DND-41 (cell line): ENCODE results near the gene MALL.

Experiments
- ATAC-seq: fragments of 200-7000 bp; cut with Tn5 transposase; 3 replicates; pipeline ENCODE4 v1.9.1; 2021; ENCODE audit warnings: low read depth; ENCODE audit not compliant: insufficient read depth
- DNase-seq: peaks from one replicate; pipeline ENCODE4 v3.0.0-alpha.2; 2020
- H2AFZ ChIP-seq: 2 replicates; pipeline ENCODE4 v1.6.0; 2012; ENCODE audit warnings: low read depth, low read length
- H3K27ac ChIP-seq: 2 replicates; pipeline ENCODE4 v1.5.1; 2012; ENCODE audit warnings: low read length, inconsistent platforms
- H3K27me3 ChIP-seq: fragments of 200-600 bp; sonication (generic); 2 replicates; pipeline ENCODE4 v1.6.0; 2012; ENCODE audit warnings: low read length, mild to moderate bottlenecking, inconsistent platforms; ENCODE audit not compliant: insufficient read depth, poor library complexity
- H3K36me3 ChIP-seq: 2 replicates; pipeline ENCODE4 v1.5.1; 2012; ENCODE audit warnings: low read length, inconsistent platforms; ENCODE audit not compliant: insufficient read depth
- H3K4me1 ChIP-seq: 2 replicates; pipeline ENCODE4 v1.5.1; 2012; ENCODE audit warnings: mild to moderate bottlenecking, low read length; ENCODE audit not compliant: insufficient read depth
- H3K4me2 ChIP-seq: 2 replicates; pipeline ENCODE4 v1.6.0; 2012; ENCODE audit warnings: mild to moderate bottlenecking, moderate library complexity, low read length, inconsistent platforms; ENCODE audit not compliant: insufficient read depth
- H3K4me3 ChIP-seq, 2 experiments: fragments of 200-600 bp in 1 of 2; shearing (Covaris generic) in 1 of 2; 2 replicates each; pipeline ENCODE4 v1.5.1; 2012 to 2016; ENCODE audit warnings: inconsistent platforms in 2 of 2, low read length in 2 of 2, mild to moderate bottlenecking in 2 of 2, low read depth in 1 of 2, moderate library complexity in 1 of 2
- H3K79me2 ChIP-seq: 2 replicates; pipeline ENCODE4 v1.6.0; 2012; ENCODE audit warnings: low read length, inconsistent platforms; ENCODE audit not compliant: insufficient read depth
- H3K9ac ChIP-seq: 2 replicates; pipeline ENCODE4 v1.6.0; 2012; ENCODE audit warnings: low read depth, mild to moderate bottlenecking, inconsistent platforms, low read length, moderate library complexity
- H3K9me3 ChIP-seq: 2 replicates; pipeline ENCODE4 v1.5.1; 2012; ENCODE audit warnings: low read length, moderate library complexity, mild to moderate bottlenecking, inconsistent platforms; ENCODE audit not compliant: insufficient read depth, severe bottlenecking
- H4K20me1 ChIP-seq: 2 replicates; pipeline ENCODE4 v1.6.0; 2012; ENCODE audit warnings: low read length; ENCODE audit not compliant: insufficient read depth
- CTCF ChIP-seq: IDR thresholded peaks from 2 replicates; pipeline ENCODE4 v1.5.1; 2012; ENCODE audit warnings: borderline replicate concordance, low read length, moderate library complexity, mild to moderate bottlenecking; ENCODE audit not compliant: poor library complexity, severe bottlenecking; ENCODE audit errors: extremely low read depth
- EZH2 ChIP-seq: IDR thresholded peaks from 3 replicates; pipeline ENCODE4 v1.6.1; 2012; ENCODE audit warnings: borderline replicate concordance, low read depth, mild to moderate bottlenecking, moderate library complexity, low read length, inconsistent platforms; ENCODE audit not compliant: severe bottlenecking

MALL gene

GRCh38 chr2:110099471-110100225 lies 16.0 kb downstream of the MALL start:
- no peak overlapping the region for H3K4me3 ChIP-seq
- DNase-seq (no peak), ATAC-seq (no peak)
- H3K27ac ChIP-seq, result no peak overlapping the region
- H3K79me2 ChIP-seq, result no peaks in the 10 kb centered on the region
- H3K27me3 ChIP-seq, result no peaks in the 10 kb centered on the region
- H3K9me3 ChIP-seq, result no peaks in the 10 kb centered on the region
- H4K20me1 ChIP-seq, result no peaks in the 10 kb centered on the region
- H3K36me3 ChIP-seq, result no peaks in the 10 kb centered on the region
- H2AFZ ChIP-seq, result no peak overlapping the region
- H3K9ac ChIP-seq, result no peak overlapping the region
- H3K4me1 ChIP-seq, result peaks cover 5% of the 10 kb centered on the region; the same call in 1 of the 2 replicates
- TF ChIP-seq EZH2 (no peak), CTCF (no peak)
- no peak overlapping the region for H3K4me2 ChIP-seq

- Histone ChIP-seq H3K27ac (no peak overlapping the region), H3K4me1 (peaks cover 5% of the 10 kb centered on the region; the same call in 1 of the 2 replicates), H3K79me2 (no peaks in the 10 kb centered on the region), H3K4me3 (no peak overlapping the region), H4K20me1 (no peaks in the 10 kb centered on the region), H3K9me3 (no peaks in the 10 kb centered on the region), H3K36me3 (no peaks in the 10 kb centered on the region), H2AFZ (no peak overlapping the region), H3K9ac (no peak overlapping the region), H3K4me2 (no peak overlapping the region), H3K27me3 (no peaks in the 10 kb centered on the region)
- no peak for ATAC-seq
- no peak for DNase-seq
- TF ChIP-seq EZH2, result no peak
- no peak for TF ChIP-seq CTCF
Observed at GRCh38 chr2:110099038-110099425, 16.6 kb downstream of the MALL start.

- Histone ChIP-seq H3K4me3 (no peak overlapping the region), H3K9me3 (no peaks in the 10 kb centered on the region), H3K27ac (no peak overlapping the region), H3K36me3 (no peaks in the 10 kb centered on the region), H3K79me2 (no peaks in the 10 kb centered on the region), H3K4me1 (peaks cover 5% of the 10 kb centered on the region; the same call in 1 of the 2 replicates), H4K20me1 (no peaks in the 10 kb centered on the region), H3K4me2 (no peak overlapping the region), H3K27me3 (no peaks in the 10 kb centered on the region), H3K9ac (no peak overlapping the region), H2AFZ (no peak overlapping the region)
- TF ChIP-seq EZH2 (no peak), CTCF (no peak)
- DNase-seq, result no peak
- ATAC-seq, result no peak
Observed at GRCh38 chr2:110097506-110098220, 18.0 kb downstream of the MALL start.
